Bronchial epithelial cell (primary cell): ENCODE measurements around the gene LMAN2. TPM values are rescaled to one million over a fixed set of nuclear protein-coding genes. Genes with fewer than 3 reads are reported as not detected.
"Not testable (repeated sequence)": the region's sequence is repeated elsewhere in the genome, so short reads cannot be mapped to it uniquely, and the experiment has no call there.

Experiments
- DNase-seq: peaks from one replicate; pipeline ENCODE4 v3.0.0-alpha.2; 2010; ENCODE audit warnings: low read depth
- FAIRE-seq: peaks from 2 replicates; lab custom pipeline; 2011; peaks lifted over from hg19 to GRCh38; lab: Jason Lieb, UNC
- H3K27me3 ChIP-seq: 2 replicates; pipeline ENCODE4 v1.5.1; 2011; ENCODE audit warnings: low read length; ENCODE audit not compliant: control insufficient read depth, insufficient read depth
- H3K36me3 ChIP-seq: 2 replicates; pipeline ENCODE4 v1.5.1; 2011; ENCODE audit warnings: low read length; ENCODE audit not compliant: control insufficient read depth, insufficient read depth
- H3K4me3 ChIP-seq: 2 replicates; pipeline ENCODE4 v1.5.1; 2011; ENCODE audit warnings: mild to moderate bottlenecking, low read depth, low read length, control low read depth
- CTCF ChIP-seq: IDR thresholded peaks from 2 replicates; pipeline ENCODE4 v1.5.1; 2011; ENCODE audit warnings: mild to moderate bottlenecking, moderate library complexity, low read length, control low read depth, inconsistent platforms; ENCODE audit not compliant: insufficient read depth, severe bottlenecking
- total RNA-seq: library from RNA; depleted of rRNA; stranded (reverse); fragments of >200 nt; gene quantifications from 2 replicates; pipeline ENCODE4 v1.2.1, GENCODE V29; 2014

Gene LMAN2
- total RNA-seq, 1 donor from 2014 or later: 362 TPM

GRCh38 chr5:177347699-177348098 is 3.8 kb downstream of the LMAN2 start:
- DNase-seq: no peak
- Histone ChIP-seq H3K4me3 (no peak overlapping the region), H3K27me3 (no peaks in the 10 kb centered on the region), H3K36me3 (peaks cover 8% of the 10 kb centered on the region)
- no peak for TF ChIP-seq CTCF
- FAIRE-seq: no peak

- DNase-seq (no peak), FAIRE-seq (no peak)
- no peak for TF ChIP-seq CTCF
- H3K27me3 ChIP-seq: no peaks in the 10 kb centered on the region
- H3K4me3 ChIP-seq: no peak overlapping the region
- H3K36me3 ChIP-seq: peaks cover 10% of the 10 kb centered on the region
Measured at GRCh38 chr5:177346820-177347219, 4.6 kb downstream of the LMAN2 start.

GRCh38 chr5:177344891-177345290 is 6.6 kb downstream of the LMAN2 start:
- FAIRE-seq (no peak), DNase-seq (no peak)
- H3K4me3 ChIP-seq: no peak overlapping the region
- no peak for TF ChIP-seq CTCF
- peaks cover 10% of the 10 kb centered on the region for H3K36me3 ChIP-seq
- H3K27me3 ChIP-seq: no peaks in the 10 kb centered on the region

GRCh38 chr5:177343777-177344176 is 7.7 kb downstream of the LMAN2 start:
- FAIRE-seq: no peak
- Histone ChIP-seq H3K27me3 (no peaks in the 10 kb centered on the region), H3K4me3 (no peak overlapping the region), H3K36me3 (peaks cover 13% of the 10 kb centered on the region)
- no peak for TF ChIP-seq CTCF
- no peak for DNase-seq

GRCh38 chr5:177343000-177343399 is 8.5 kb downstream of the LMAN2 start:
- H3K4me3 ChIP-seq, DNase-seq, FAIRE-seq, H3K27me3 ChIP-seq: not testable (repeated sequence)
- H3K36me3 ChIP-seq: peaks cover 15% of the 10 kb centered on the region

GRCh38 chr5:177339107-177339638 is 12.3 kb downstream of the LMAN2 start:
- FAIRE-seq (no peak), DNase-seq (no peak)
- no peak for TF ChIP-seq CTCF
- Histone ChIP-seq H3K4me3 (no peak overlapping the region), H3K27me3 (no peaks in the 10 kb centered on the region), H3K36me3 (peaks cover 31% of the 10 kb centered on the region)
